NCI-H1417 treated with DMSO at 0.1 percent for 48 hours (cell line): ENCODE results near the gene RNF8.
A peak's percentile ranks its signal among the peaks of the same experiment; 100 is the strongest.
"Not testable (repeated sequence)": the region's sequence is repeated elsewhere in the genome, so short reads cannot be mapped to it uniquely, and the experiment has no call there.

Experiments used
- DNase-seq: peaks from one replicate; lab custom pipeline; 2025; lab: John Stamatoyannopoulos, UW

The RNF8 gene

GRCh38 chr6:37399795-37400490 is 46.2 kb downstream of the RNF8 start:
- DNase-seq, result no peak

- DNase-seq, result not testable (repeated sequence)
Measured at GRCh38 chr6:37401658-37402057, 47.9 kb downstream of the RNF8 start.

GRCh38 chr6:37406726-37407341 is 53.1 kb downstream of the RNF8 start:
- DNase-seq, result no peak

- DNase-seq, result no peak
Measured at GRCh38 chr6:37407948-37408347, 54.2 kb downstream of the RNF8 start.

GRCh38 chr6:37409501-37409900 is 55.7 kb downstream of the RNF8 start:
- no peak for DNase-seq

- DNase-seq, result no peak
Measured at GRCh38 chr6:37417393-37417792, 63.6 kb downstream of the RNF8 start.

GRCh38 chr6:37418722-37419121 is 64.9 kb downstream of the RNF8 start:
- DNase-seq, result no peak

- DNase-seq, result no peak
Measured at GRCh38 chr6:37426058-37426944, 72.5 kb downstream of the RNF8 start.

- no peak for DNase-seq
Measured at GRCh38 chr6:37426945-37427510, 73.2 kb downstream of the RNF8 start.

GRCh38 chr6:37429352-37429750 is 75.6 kb downstream of the RNF8 start:
- no peak for DNase-seq

GRCh38 chr6:37432590-37432915 is 78.8 kb downstream of the RNF8 start:
- DNase-seq, result no peak

- peak; percentile 29 for DNase-seq
Measured at GRCh38 chr6:37432916-37433656, 79.3 kb downstream of the RNF8 start, which contains the start of gene CMTR1. Gene CMTR1, plus strand, starts transcription at chr6:37433221. Its CDS starts 2,409 bp downstream, at chr6:37435630.

GRCh38 chr6:37433657-37434271 is 80.0 kb downstream of the RNF8 start:
- no peak for DNase-seq

- DNase-seq, result no peak
Measured at GRCh38 chr6:37435373-37435772, 81.6 kb downstream of the RNF8 start.

GRCh38 chr6:37435816-37436215 is 82.0 kb downstream of the RNF8 start:
- no peak for DNase-seq

- no peak for DNase-seq
Measured at GRCh38 chr6:37438930-37439329, 85.1 kb downstream of the RNF8 start.

- no peak for DNase-seq
Measured at GRCh38 chr6:37441651-37442050, 87.9 kb downstream of the RNF8 start.

- DNase-seq, result no peak
Measured at GRCh38 chr6:37442416-37443215, 88.8 kb downstream of the RNF8 start.

- DNase-seq, result not testable (repeated sequence)
Measured at GRCh38 chr6:37443216-37443542, 89.4 kb downstream of the RNF8 start.
